Measurements from ENCODE around the gene ERMARD. TPM values are rescaled to one million over a fixed set of nuclear protein-coding genes. Genes with fewer than 3 reads are reported as not detected.

Gene ERMARD
- total and polyA plus RNA-seq, 2 donors (not counting 3 experiments of a cell fraction or from before 2014, with no cell fraction given) = 23.8 to 36.4 TPM

- H3K27ac ChIP-seq (ENCODE audit: insufficient read depth, low read depth, low read length) = no peak overlapping the region
- dilution Hi-C loops (cut with MboI; ENCODE audit: extremely low pct_ligation_motif_present, low sequenced_read_pairs) = no loop called here
- CTCF ChIA-PET = interaction anchor here (0.8 to 3.9 kb wide), 10 partner anchors 11 to 741 kb away, joined by 3 to 68 read pairs (median 9); no protein-coding TSS in a partner anchor
- DNase-seq (ENCODE audit: low read depth, low spot score) (no peak), FAIRE-seq (no peak)
- H3K4me1 ChIP-seq (ENCODE audit: control insufficient read depth, extremely low read depth, insufficient read depth, low read length) = peaks cover 6% of the 10 kb centered on the region
- intact Hi-C loops (cut with micrococcal nuclease) = no loop called here
- H3K4me2 ChIP-seq (ENCODE audit: insufficient read depth, low read length) = no peak overlapping the region
- no peak overlapping the region for H3K9ac ChIP-seq (replicated peaks; ENCODE audit: extremely low read depth, insufficient read depth, low read length)
- H3K9me1 ChIP-seq (replicated peaks; ENCODE audit: control insufficient read depth, extremely low read depth, insufficient read depth, low read length) = no peaks in the 10 kb centered on the region
- H3K9me3 ChIP-seq (replicated peaks; ENCODE audit: control insufficient read depth, insufficient read depth, low read length) = no peaks in the 10 kb centered on the region
- H3K36me3 ChIP-seq (ENCODE audit: control insufficient read depth in 2 of 2, extremely low read depth in 1 of 2, insufficient read depth in 2 of 2, low read length in 2 of 2) = no peaks in the 10 kb centered on the region
- no peak overlapping the region for H2AFZ ChIP-seq (ENCODE audit: low read depth, low read length)
- H3K79me2 ChIP-seq (ENCODE audit: control insufficient read depth, insufficient read depth, low read length) = no peaks in the 10 kb centered on the region
- no peaks in the 10 kb centered on the region for H4K20me1 ChIP-seq (replicated peaks; ENCODE audit: control insufficient read depth, extremely low read depth, insufficient read depth, low read length)
- no peaks in the 10 kb centered on the region for H3K27me3 ChIP-seq (ENCODE audit: control insufficient read depth in 2 of 2, insufficient read depth in 2 of 2, low read length in 2 of 2)
- BruUV-seq (replicated peaks) = no TSS peak
- POLR2A ChIA-PET = no interaction called here
- H3K4me3 ChIP-seq (replicated peaks in 1 of 3; ENCODE audit: insufficient read depth in 1 of 3, low read depth in 1 of 3, low read length in 3 of 3) = no peak overlapping the region
- no peak for TF ChIP-seq FOS (IDR thresholded peaks at IDR 0.05; ENCODE audit: borderline replicate concordance, insufficient read depth, low read length)
- TF ChIP-seq JUN (IDR thresholded peaks at IDR 0.05; ENCODE audit: borderline replicate concordance, insufficient read depth, insufficient read length, low read depth) = no peak
- no peak for TF ChIP-seq POLR2A (IDR thresholded peaks at IDR 0.05; ENCODE audit: low read depth, low read length)
- TF ChIP-seq CTCF (IDR thresholded peaks at IDR 0.05; ENCODE audit: extremely low read depth in 1 of 2, insufficient read depth in 1 of 2, low read depth in 1 of 2, low read length in 2 of 2) = no peak
- no peak for TF ChIP-seq POLR2AphosphoS5 (IDR thresholded peaks at IDR 0.05; ENCODE audit: insufficient read depth, low read depth, low read length)
- TF ChIP-seq MYC (IDR thresholded peaks at IDR 0.05; ENCODE audit: low read depth, low read length) = no peak
- no peak for TF ChIP-seq GATA2 (IDR thresholded peaks at IDR 0.05; ENCODE audit: insufficient read depth, insufficient read length, low read depth, low read length)
- TF ChIP-seq MAX (IDR thresholded peaks at IDR 0.05; ENCODE audit: insufficient read depth, insufficient read length) = no peak
- no peak for TF ChIP-seq EZH2 (IDR thresholded peaks at IDR 0.05; ENCODE audit: borderline replicate concordance, low read depth, low read length, severe bottlenecking)
Measured at GRCh38 chr6:169788809-169789145, 37.4 kb downstream of the ERMARD start.

Data from endothelial cell of umbilical vein (primary cell).